ENCODE measurements around the gene SLC26A8.
A peak's percentile ranks its signal among the peaks of the same experiment; 100 is the strongest.
"Not testable (repeated sequence)": the region's sequence is repeated elsewhere in the genome, so short reads cannot be mapped to it uniquely, and the experiment has no call there.

SLC26A8 gene

GRCh38 chr6:35920793-35921732, 103.4 kb downstream of the SLC26A8 start, which contains the start of gene SRPK1:
SRPK1 (minus strand) TSS chr6:35921098; CDS start chr6:35921056, 42 bp downstream.
- DNase-seq, result peak; percentile 68 to 78 (median 74)
- no peaks in the 10 kb centered on the region for H3K36me3 ChIP-seq (ENCODE audit: control insufficient read depth, insufficient read depth, low read length)
- peaks cover 9% of the 10 kb centered on the region for H3K4me1 ChIP-seq (ENCODE audit: control insufficient read depth, insufficient read depth, low read length, poor library complexity, severe bottlenecking)
- peak within 1 kb of the TSS; percentile 83 for H3K4me3 ChIP-seq (ENCODE audit: insufficient read depth, low read depth, low read length, poor library complexity, severe bottlenecking)
- H3K27ac ChIP-seq (ENCODE audit: insufficient read depth, low read length, poor library complexity, severe bottlenecking), result peak within 1 kb of the TSS; percentile 76
- no peaks in the 10 kb centered on the region for H3K9me3 ChIP-seq (ENCODE audit: control insufficient read depth, low read length)
- no peaks in the 10 kb centered on the region for H3K27me3 ChIP-seq (replicated peaks; ENCODE audit: control insufficient read depth, insufficient read depth, low read length, poor library complexity, severe bottlenecking)

- H3K4me1 ChIP-seq (ENCODE audit: control insufficient read depth, insufficient read depth, low read length, poor library complexity, severe bottlenecking), result peaks cover 9% of the 10 kb centered on the region
- peak; percentile 26 to 49 (median 40) for DNase-seq
- peak overlapping the region; percentile 83 for H3K4me3 ChIP-seq (ENCODE audit: insufficient read depth, low read depth, low read length, poor library complexity, severe bottlenecking)
- H3K36me3 ChIP-seq (ENCODE audit: control insufficient read depth, insufficient read depth, low read length), result peaks cover 4% of the 10 kb centered on the region
- H3K9me3 ChIP-seq (ENCODE audit: control insufficient read depth, low read length), result no peaks in the 10 kb centered on the region
- H3K27me3 ChIP-seq (replicated peaks; ENCODE audit: control insufficient read depth, insufficient read depth, low read length, poor library complexity, severe bottlenecking), result no peaks in the 10 kb centered on the region
- peak overlapping the region; percentile 76 for H3K27ac ChIP-seq (ENCODE audit: insufficient read depth, low read length, poor library complexity, severe bottlenecking)
Observed at GRCh38 chr6:35919827-35920751, 104.4 kb downstream of the SLC26A8 start.

- no peak for DNase-seq
- peaks cover 9% of the 10 kb centered on the region for H3K4me1 ChIP-seq (ENCODE audit: control insufficient read depth, insufficient read depth, low read length, poor library complexity, severe bottlenecking)
- peaks cover 4% of the 10 kb centered on the region for H3K36me3 ChIP-seq (ENCODE audit: control insufficient read depth, insufficient read depth, low read length)
- no peaks in the 10 kb centered on the region for H3K27me3 ChIP-seq (replicated peaks; ENCODE audit: control insufficient read depth, insufficient read depth, low read length, poor library complexity, severe bottlenecking)
- H3K4me3 ChIP-seq (ENCODE audit: insufficient read depth, low read depth, low read length, poor library complexity, severe bottlenecking), result peak overlapping the region; percentile 83
- H3K9me3 ChIP-seq (ENCODE audit: control insufficient read depth, low read length), result no peaks in the 10 kb centered on the region
- H3K27ac ChIP-seq (ENCODE audit: insufficient read depth, low read length, poor library complexity, severe bottlenecking), result peak overlapping the region; percentile 76
Observed at GRCh38 chr6:35919085-35919826, 105.2 kb downstream of the SLC26A8 start.

GRCh38 chr6:35916893-35917292, 107.5 kb downstream of the SLC26A8 start:
- H3K27ac ChIP-seq (ENCODE audit: insufficient read depth, low read length, poor library complexity, severe bottlenecking); DNase-seq; H3K4me1 ChIP-seq (ENCODE audit: control insufficient read depth, insufficient read depth, low read length, poor library complexity, severe bottlenecking); H3K4me3 ChIP-seq (ENCODE audit: insufficient read depth, low read depth, low read length, poor library complexity, severe bottlenecking); H3K27me3 ChIP-seq (replicated peaks; ENCODE audit: control insufficient read depth, insufficient read depth, low read length, poor library complexity, severe bottlenecking); H3K9me3 ChIP-seq (ENCODE audit: control insufficient read depth, low read length); H3K36me3 ChIP-seq (ENCODE audit: control insufficient read depth, insufficient read depth, low read length): not testable (repeated sequence)

- H3K4me3 ChIP-seq (ENCODE audit: insufficient read depth, low read depth, low read length, poor library complexity, severe bottlenecking), result no peak overlapping the region
- DNase-seq, result no peak
- no peaks in the 10 kb centered on the region for H3K9me3 ChIP-seq (ENCODE audit: control insufficient read depth, low read length)
- no peak overlapping the region for H3K27ac ChIP-seq (ENCODE audit: insufficient read depth, low read length, poor library complexity, severe bottlenecking)
- peaks cover 6% of the 10 kb centered on the region for H3K4me1 ChIP-seq (ENCODE audit: control insufficient read depth, insufficient read depth, low read length, poor library complexity, severe bottlenecking)
- H3K27me3 ChIP-seq (replicated peaks; ENCODE audit: control insufficient read depth, insufficient read depth, low read length, poor library complexity, severe bottlenecking), result no peaks in the 10 kb centered on the region
- peaks cover 8% of the 10 kb centered on the region for H3K36me3 ChIP-seq (ENCODE audit: control insufficient read depth, insufficient read depth, low read length)
Observed at GRCh38 chr6:35916056-35916455, 108.4 kb downstream of the SLC26A8 start.

- no peak for DNase-seq
- H3K9me3 ChIP-seq (ENCODE audit: control insufficient read depth, low read length), result no peaks in the 10 kb centered on the region
- no peak overlapping the region for H3K27ac ChIP-seq (ENCODE audit: insufficient read depth, low read length, poor library complexity, severe bottlenecking)
- H3K36me3 ChIP-seq (ENCODE audit: control insufficient read depth, insufficient read depth, low read length), result peaks cover 11% of the 10 kb centered on the region
- H3K4me1 ChIP-seq (ENCODE audit: control insufficient read depth, insufficient read depth, low read length, poor library complexity, severe bottlenecking), result peaks cover 6% of the 10 kb centered on the region
- H3K4me3 ChIP-seq (ENCODE audit: insufficient read depth, low read depth, low read length, poor library complexity, severe bottlenecking), result no peak overlapping the region
- H3K27me3 ChIP-seq (replicated peaks; ENCODE audit: control insufficient read depth, insufficient read depth, low read length, poor library complexity, severe bottlenecking), result no peaks in the 10 kb centered on the region
Observed at GRCh38 chr6:35914536-35914935, 109.9 kb downstream of the SLC26A8 start.

- no peaks in the 10 kb centered on the region for H3K4me1 ChIP-seq (ENCODE audit: control insufficient read depth, insufficient read depth, low read length, poor library complexity, severe bottlenecking)
- peaks cover 8% of the 10 kb centered on the region for H3K9me3 ChIP-seq (ENCODE audit: control insufficient read depth, low read length)
- DNase-seq, result no peak
- no peaks in the 10 kb centered on the region for H3K27me3 ChIP-seq (replicated peaks; ENCODE audit: control insufficient read depth, insufficient read depth, low read length, poor library complexity, severe bottlenecking)
- H3K27ac ChIP-seq (ENCODE audit: insufficient read depth, low read length, poor library complexity, severe bottlenecking), result no peak overlapping the region
- H3K36me3 ChIP-seq (ENCODE audit: control insufficient read depth, insufficient read depth, low read length), result peaks cover 11% of the 10 kb centered on the region
- no peak overlapping the region for H3K4me3 ChIP-seq (ENCODE audit: insufficient read depth, low read depth, low read length, poor library complexity, severe bottlenecking)
Observed at GRCh38 chr6:35911871-35912653, 112.4 kb downstream of the SLC26A8 start.

GRCh38 chr6:35909571-35909970, 114.9 kb downstream of the SLC26A8 start:
- not testable (repeated sequence) for H3K9me3 ChIP-seq (ENCODE audit: control insufficient read depth, low read length); H3K27ac ChIP-seq (ENCODE audit: insufficient read depth, low read length, poor library complexity, severe bottlenecking); DNase-seq; H3K36me3 ChIP-seq (ENCODE audit: control insufficient read depth, insufficient read depth, low read length); H3K4me1 ChIP-seq (ENCODE audit: control insufficient read depth, insufficient read depth, low read length, poor library complexity, severe bottlenecking); H3K4me3 ChIP-seq (ENCODE audit: insufficient read depth, low read depth, low read length, poor library complexity, severe bottlenecking); H3K27me3 ChIP-seq (replicated peaks; ENCODE audit: control insufficient read depth, insufficient read depth, low read length, poor library complexity, severe bottlenecking)

Data from effector memory CD4-positive, alpha-beta T cell (primary cell).